Keratinocyte (primary cell): ENCODE measurements around the gene SDK2. TPM values are rescaled to one million over a fixed set of nuclear protein-coding genes. Genes with fewer than 3 reads are reported as not detected.

Experiments used
- DNase-seq: peaks from one replicate; pipeline ENCODE4 v3.0.0-alpha.2; 2011; ENCODE audit warnings: low read depth, missing footprints, low spot score
- FAIRE-seq: peaks from 2 replicates; lab custom pipeline; 2011; peaks lifted over from hg19 to GRCh38; lab: Jason Lieb, UNC
- H2AFZ ChIP-seq: 2 replicates; pipeline ENCODE4 v1.6.0; 2012; ENCODE audit warnings: low read length, control low read depth, inconsistent platforms; ENCODE audit not compliant: control insufficient read depth
- H3K27ac ChIP-seq: 2 replicates; pipeline ENCODE4 v1.5.1; 2011; ENCODE audit warnings: low read length; ENCODE audit not compliant: control insufficient read depth, insufficient read depth
- H3K27me3 ChIP-seq: 3 replicates; pipeline ENCODE4 v1.6.0; 2011; ENCODE audit warnings: low read length; ENCODE audit not compliant: control insufficient read depth, insufficient read depth; ENCODE audit errors: extremely low read depth
- H3K36me3 ChIP-seq, 2 experiments: 2 replicates in 1 of 2; 3 replicates in 1 of 2; pipeline ENCODE4 v1.5.1; 2011; ENCODE audit warnings: low read length in 2 of 2, mild to moderate bottlenecking in 1 of 2; ENCODE audit not compliant: control insufficient read depth in 2 of 2, insufficient read depth in 2 of 2; ENCODE audit errors: extremely low read depth in 1 of 2
- H3K4me1 ChIP-seq: 3 replicates; pipeline ENCODE4 v1.5.1; 2011; ENCODE audit warnings: low read length; ENCODE audit not compliant: control insufficient read depth, insufficient read depth; ENCODE audit errors: extremely low read depth
- H3K4me2 ChIP-seq: 3 replicates; pipeline ENCODE4 v1.6.0; 2011; ENCODE audit warnings: low read depth, low read length; ENCODE audit not compliant: control insufficient read depth, insufficient read depth; ENCODE audit errors: extremely low read depth
- H3K4me3 ChIP-seq, 3 experiments: fragments of 200-600 bp in 1 of 3; sonication (generic) in 1 of 3; 2 replicates in 2 of 3; 3 replicates in 1 of 3; pipeline ENCODE4 v1.5.1; 2011 to 2016; ENCODE audit warnings: low read length in 3 of 3, mild to moderate bottlenecking in 3 of 3, control low read depth in 2 of 3, inconsistent platforms in 1 of 3, low read depth in 1 of 3, mixed read lengths in 1 of 3, mixed run types in 1 of 3, moderate library complexity in 1 of 3; ENCODE audit not compliant: control insufficient read depth in 2 of 3, insufficient read depth in 2 of 3; ENCODE audit errors: extremely low read depth in 1 of 3
- H3K79me2 ChIP-seq: 2 replicates; pipeline ENCODE4 v1.6.0; 2012; ENCODE audit warnings: low read length; ENCODE audit not compliant: control insufficient read depth, insufficient read depth
- H3K9ac ChIP-seq: 3 replicates; pipeline ENCODE4 v1.6.0; 2011; ENCODE audit warnings: low read length; ENCODE audit not compliant: control insufficient read depth, insufficient read depth; ENCODE audit errors: extremely low read depth
- H3K9me1 ChIP-seq: 3 replicates; pipeline ENCODE4 v1.6.0; 2011; ENCODE audit warnings: low read length; ENCODE audit not compliant: control insufficient read depth, insufficient read depth; ENCODE audit errors: extremely low read depth
- H3K9me3 ChIP-seq: 2 replicates; pipeline ENCODE4 v1.5.1; 2012; ENCODE audit warnings: low read depth, low read length; ENCODE audit not compliant: control insufficient read depth
- H4K20me1 ChIP-seq: 3 replicates; pipeline ENCODE4 v1.6.0; 2011; ENCODE audit warnings: low read length; ENCODE audit not compliant: control insufficient read depth, insufficient read depth; ENCODE audit errors: extremely low read depth
- EZH2 ChIP-seq: IDR thresholded peaks from one replicate; pipeline ENCODE4 v1.6.1; 2012; ENCODE audit warnings: inconsistent platforms, mild to moderate bottlenecking, low read length, moderate library complexity
- dilution Hi-C: fragments of 300-500 bp; cut with MboI; formaldehyde crosslinking; loops from one replicate; pipeline ENCODE4 v1.7.0; 2020; ENCODE audit warnings: low sequenced_read_pairs; ENCODE audit not compliant: extremely low pct_ligation_motif_present
- polyA plus RNA-seq, 5 experiments: library from polyadenylated mRNA; depleted of rRNA in 3 of 5; stranded (reverse) in 3 of 5; stranded (forward) in 1 of 5; unstranded in 1 of 5; fragments of >200 nt; gene quantifications; 1 replicate in 1 of 5; 2 replicates in 3 of 5; 3 replicates in 1 of 5; pipeline versions ENCODE4 v1.2.1 to v1.2.3, GENCODE V29; 2011 to 2012; ENCODE audit warnings: missing spikeins in 2 of 5, low read depth in 1 of 5, low replicate concordance in 1 of 5
- TF ChIP-seq, protein P1 (sequence below), 3 experiments: IDR thresholded peaks in 1 of 3; conservative IDR thresholded peaks in 1 of 3; optimal IDR thresholded peaks in 1 of 3; 2 replicates in 2 of 3; 3 replicates in 1 of 3; pipeline versions ENCODE3 to v1.5.1; 2011; ENCODE audit warnings: low read length in 3 of 3, mild to moderate bottlenecking in 3 of 3, moderate library complexity in 2 of 3, control low read depth in 1 of 3, inconsistent platforms in 1 of 3; ENCODE audit not compliant: insufficient read depth in 2 of 3; ENCODE audit errors: extremely low read depth in 1 of 3

SDK2 gene
- polyA plus RNA-seq, 1 donor (not counting 4 experiments of a cell fraction or from before 2014, with no cell fraction given), result 1.8 TPM

DNA sequence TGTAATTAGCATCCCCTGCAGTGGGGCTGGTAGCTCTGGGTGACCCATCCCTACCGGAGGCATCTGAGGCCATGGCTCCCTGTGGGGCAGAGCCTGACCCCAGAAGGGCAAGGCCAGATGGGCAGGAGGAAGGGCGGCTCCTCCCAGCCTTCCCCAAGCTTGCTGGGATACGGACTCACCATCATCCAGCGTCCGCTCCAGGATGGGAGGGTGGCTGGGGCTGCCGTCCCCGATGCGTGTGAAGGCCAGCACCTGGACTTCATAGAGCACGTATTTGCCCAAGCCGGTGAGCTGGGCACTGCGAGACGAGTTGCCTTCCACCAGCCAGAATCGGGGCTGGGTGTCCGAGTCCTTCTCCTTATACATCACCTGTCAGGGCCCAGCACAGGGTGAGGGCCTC, 250.9 kb downstream of the SDK2 start:
- Histone ChIP-seq H3K9me1 (no peaks in the 10 kb centered on the region), H3K4me3 (no peak overlapping the region), H3K79me2 (no peaks in the 10 kb centered on the region), H4K20me1 (no peaks in the 10 kb centered on the region), H3K27me3 (no peaks in the 10 kb centered on the region), H3K9ac (no peak overlapping the region), H3K9me3 (no peaks in the 10 kb centered on the region), H3K4me1 (no peaks in the 10 kb centered on the region), H2AFZ (no peak overlapping the region), H3K27ac (no peak overlapping the region), H3K4me2 (no peak overlapping the region), H3K36me3 (peaks cover 0 to 8% of the 10 kb centered on the region in 2 experiments)
- DNase-seq, result no peak
- no peak for FAIRE-seq
- TF ChIP-seq, protein P1, sequence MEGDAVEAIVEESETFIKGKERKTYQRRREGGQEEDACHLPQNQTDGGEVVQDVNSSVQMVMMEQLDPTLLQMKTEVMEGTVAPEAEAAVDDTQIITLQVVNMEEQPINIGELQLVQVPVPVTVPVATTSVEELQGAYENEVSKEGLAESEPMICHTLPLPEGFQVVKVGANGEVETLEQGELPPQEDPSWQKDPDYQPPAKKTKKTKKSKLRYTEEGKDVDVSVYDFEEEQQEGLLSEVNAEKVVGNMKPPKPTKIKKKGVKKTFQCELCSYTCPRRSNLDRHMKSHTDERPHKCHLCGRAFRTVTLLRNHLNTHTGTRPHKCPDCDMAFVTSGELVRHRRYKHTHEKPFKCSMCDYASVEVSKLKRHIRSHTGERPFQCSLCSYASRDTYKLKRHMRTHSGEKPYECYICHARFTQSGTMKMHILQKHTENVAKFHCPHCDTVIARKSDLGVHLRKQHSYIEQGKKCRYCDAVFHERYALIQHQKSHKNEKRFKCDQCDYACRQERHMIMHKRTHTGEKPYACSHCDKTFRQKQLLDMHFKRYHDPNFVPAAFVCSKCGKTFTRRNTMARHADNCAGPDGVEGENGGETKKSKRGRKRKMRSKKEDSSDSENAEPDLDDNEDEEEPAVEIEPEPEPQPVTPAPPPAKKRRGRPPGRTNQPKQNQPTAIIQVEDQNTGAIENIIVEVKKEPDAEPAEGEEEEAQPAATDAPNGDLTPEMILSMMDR (optimal IDR thresholded peaks at IDR 0.05 in 1 of 3, IDR thresholded peaks at IDR 0.05 in 1 of 3, conservative IDR thresholded peaks at IDR 0.05 in 1 of 3; ENCODE audit: extremely low read depth in 1 of 3, insufficient read depth in 2 of 3, low read length in 3 of 3), result no peak
- no peak for TF ChIP-seq EZH2
- dilution Hi-C loops, result no loop called here

DNA sequence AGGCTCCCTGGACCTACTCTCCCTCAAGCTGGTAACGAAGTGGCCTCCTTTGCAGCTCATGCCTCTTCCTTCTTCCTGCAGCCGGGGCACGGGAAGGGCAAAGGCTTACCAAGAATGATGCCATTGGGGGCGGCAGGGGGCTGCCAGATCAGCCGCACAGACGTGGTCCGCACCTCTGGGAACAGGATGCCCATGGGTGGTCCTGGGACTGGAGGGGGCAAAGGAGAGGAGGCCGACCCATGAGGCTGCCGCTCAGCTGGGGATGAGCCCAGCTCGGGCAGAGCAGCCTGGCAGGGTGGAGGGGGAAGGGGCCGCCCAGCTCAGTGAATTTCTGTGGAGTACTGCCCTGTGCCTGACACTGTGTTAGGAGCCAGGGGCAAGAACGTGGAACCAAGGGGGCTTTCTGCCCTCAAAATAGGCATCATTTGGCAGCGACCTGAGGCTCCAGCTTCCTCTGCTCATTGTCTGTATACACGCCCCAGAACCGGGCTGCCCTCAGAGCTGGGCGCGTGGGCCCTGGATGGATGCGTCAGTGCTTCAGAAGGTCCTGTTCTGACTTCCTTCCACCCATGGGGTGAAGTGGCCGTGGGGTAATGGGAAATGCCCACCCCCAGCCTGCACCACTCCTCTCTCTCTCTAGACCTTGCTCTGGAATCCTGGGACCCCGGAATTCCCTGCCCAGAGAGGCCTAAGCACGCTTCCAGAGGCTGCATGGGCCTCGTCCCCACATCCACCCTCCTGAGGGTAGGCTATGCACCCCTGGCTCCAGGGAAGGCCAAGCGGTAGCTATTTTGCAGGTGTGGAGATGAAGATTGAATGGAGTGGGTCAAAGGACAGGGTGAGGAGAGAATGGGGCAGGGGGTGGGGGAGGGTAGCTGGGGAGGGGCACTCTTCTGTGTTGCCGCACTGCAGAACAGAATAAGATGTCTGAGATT, 252.6 kb downstream of the SDK2 start:
- dilution Hi-C loops, result no loop called here
- no peak for FAIRE-seq

More for the DNA sequence above, 252.6 kb downstream of the SDK2 start:
- H3K9me1 ChIP-seq, result no peaks in the 10 kb centered on the region
- H3K4me3 ChIP-seq, result no peak overlapping the region
- H2AFZ ChIP-seq, result no peak overlapping the region
- no peak for DNase-seq
- no peaks in the 10 kb centered on the region for H3K27me3 ChIP-seq
- H3K36me3 ChIP-seq, result peaks cover 0 to 4% of the 10 kb centered on the region in 2 experiments
- H3K4me2 ChIP-seq, result no peak overlapping the region
- H3K4me1 ChIP-seq, result no peaks in the 10 kb centered on the region
- no peak overlapping the region for H3K9ac ChIP-seq
- no peaks in the 10 kb centered on the region for H3K9me3 ChIP-seq
- no peak for TF ChIP-seq EZH2
- TF ChIP-seq, protein P1 (optimal IDR thresholded peaks at IDR 0.05 in 1 of 3, IDR thresholded peaks at IDR 0.05 in 1 of 3, conservative IDR thresholded peaks at IDR 0.05 in 1 of 3; ENCODE audit: extremely low read depth in 1 of 3, insufficient read depth in 2 of 3, low read length in 3 of 3), result no peak
- H4K20me1 ChIP-seq, result no peaks in the 10 kb centered on the region
- no peaks in the 10 kb centered on the region for H3K79me2 ChIP-seq
- no peak overlapping the region for H3K27ac ChIP-seq
